DMS153 (cell line): ENCODE measurements around the gene TFCP2L1.

ENCODE experiments used
- DNase-seq: peaks from one replicate; lab custom pipeline; 2025; lab: John Stamatoyannopoulos, UW

Gene TFCP2L1

DNA sequence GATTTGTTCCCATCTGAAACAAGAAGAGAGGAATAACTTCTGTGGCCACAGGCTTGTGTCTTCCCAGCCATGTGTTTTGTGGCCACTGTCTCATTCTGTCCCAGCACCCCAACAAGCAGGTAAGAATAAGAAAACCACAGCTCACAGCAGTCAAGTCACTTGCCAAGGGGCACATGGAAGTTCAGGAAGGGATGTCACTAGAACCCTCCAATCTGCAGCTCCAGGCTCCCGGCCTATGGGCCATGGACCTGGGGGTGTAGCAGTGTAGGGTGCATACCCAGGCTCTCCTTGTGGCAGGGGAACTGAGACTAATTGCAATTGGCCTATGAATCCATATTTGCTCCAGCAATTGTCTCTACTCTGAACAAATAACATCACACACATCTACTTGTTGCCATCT, 112.5 kb downstream of the TFCP2L1 start:
- DNase-seq: no peak

DNA sequence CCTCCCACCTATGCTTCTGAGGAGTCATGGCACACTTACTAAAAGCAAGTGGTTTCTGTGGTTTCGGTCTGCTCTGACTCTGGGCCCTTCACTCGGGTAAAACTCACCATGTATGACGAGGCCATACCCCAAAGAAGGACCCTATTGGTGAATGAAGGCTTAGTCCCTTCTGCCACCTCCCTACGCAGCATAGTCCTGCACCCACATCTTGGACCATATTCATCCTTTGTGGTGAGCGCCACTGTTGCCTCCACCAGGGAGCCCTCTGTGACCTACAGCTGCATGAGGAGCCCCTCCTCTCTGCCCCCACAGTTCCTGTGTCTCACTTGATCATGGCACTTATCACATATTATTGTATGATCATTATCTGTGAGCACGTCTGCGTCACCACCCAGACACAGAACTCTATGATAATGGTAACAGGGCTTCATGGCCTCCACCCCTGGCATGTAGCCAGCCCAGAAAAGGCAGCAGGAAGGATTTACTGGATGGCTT, 113.3 kb downstream of the TFCP2L1 start:
- DNase-seq: no peak

- DNase-seq: no peak
Measured at GRCh38 chr2:121170577-121170976, 114.4 kb downstream of the TFCP2L1 start.

DNA sequence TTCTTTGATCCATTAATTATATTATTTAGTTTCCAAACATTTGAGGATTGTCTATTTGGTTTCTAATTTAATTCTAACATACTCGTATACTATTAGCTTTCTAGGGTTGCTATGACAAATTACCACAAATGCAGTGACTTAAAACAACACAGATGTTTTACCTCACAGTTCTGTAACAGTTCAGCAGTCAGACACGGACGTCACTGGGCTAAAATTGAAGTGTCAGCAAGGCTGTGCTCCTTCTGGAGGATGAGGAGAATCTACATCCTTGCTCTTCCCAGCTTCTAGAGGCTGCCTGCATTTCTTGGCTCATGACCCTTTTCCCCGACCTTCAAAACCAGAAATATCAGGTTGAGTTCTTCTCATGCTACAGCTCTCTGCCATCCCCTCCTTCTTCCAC, 117.6 kb downstream of the TFCP2L1 start:
- no peak for DNase-seq
